Stimulated activated CD8-positive, alpha-beta memory T cell treated with anti-CD3 and anti-CD28 coated beads, Interleukin-15, amount 100 ng/mL, for 24 hours (primary cell): ENCODE results near the gene NDUFAB1.
"Not testable (repeated sequence)": the region's sequence is repeated elsewhere in the genome, so short reads cannot be mapped to it uniquely, and the experiment has no call there.

Experiments
- DNase-seq: peaks from one replicate; pipeline ENCODE4 v3.0.0-alpha.2; 2020; ENCODE audit warnings: low read depth

Gene NDUFAB1

GRCh38 chr16:23554536-23554935, 41.6 kb downstream of the NDUFAB1 start:
- no peak for DNase-seq

- DNase-seq = no peak
Measured at GRCh38 chr16:23552161-23552560, 44.0 kb downstream of the NDUFAB1 start.

GRCh38 chr16:23549938-23550337, 46.2 kb downstream of the NDUFAB1 start:
- DNase-seq = no peak

GRCh38 chr16:23544436-23544835, 51.7 kb downstream of the NDUFAB1 start:
- DNase-seq = no peak

- DNase-seq = not testable (repeated sequence)
Measured at GRCh38 chr16:23540817-23541178, 55.3 kb downstream of the NDUFAB1 start.

- DNase-seq = no peak
Measured at GRCh38 chr16:23539984-23540816, 55.9 kb downstream of the NDUFAB1 start.

- DNase-seq = no peak
Measured at GRCh38 chr16:23538919-23539278, 57.2 kb downstream of the NDUFAB1 start.

GRCh38 chr16:23537390-23537789, 58.7 kb downstream of the NDUFAB1 start:
- DNase-seq = no peak

GRCh38 chr16:23535901-23536300, 60.2 kb downstream of the NDUFAB1 start:
- DNase-seq = no peak

GRCh38 chr16:23534868-23535860, 61.0 kb downstream of the NDUFAB1 start:
- DNase-seq = no peak

- DNase-seq = no peak
Measured at GRCh38 chr16:23532448-23532847, 63.7 kb downstream of the NDUFAB1 start.
